GM19035 (cell line): ENCODE results near the gene CDKN1A.
A peak's percentile ranks its signal among the peaks of the same experiment; 100 is the strongest.

Experiments used
- ATAC-seq: cut with Tn5 transposase; IDR thresholded peaks from one replicate; pipeline ENCODE4 v1.9.1; 2021; ENCODE audit not compliant: unreplicated experiment

CDKN1A gene

GRCh38 chr6:36677059-36677749, 1.3 kb upstream of the CDKN1A start:
- ATAC-seq = no peak

GRCh38 chr6:36677753-36678487, 594 bp upstream of the CDKN1A start:
- ATAC-seq = no peak

GRCh38 chr6:36679043-36679833, 724 bp downstream of the CDKN1A start:
- ATAC-seq = no peak

DNA sequence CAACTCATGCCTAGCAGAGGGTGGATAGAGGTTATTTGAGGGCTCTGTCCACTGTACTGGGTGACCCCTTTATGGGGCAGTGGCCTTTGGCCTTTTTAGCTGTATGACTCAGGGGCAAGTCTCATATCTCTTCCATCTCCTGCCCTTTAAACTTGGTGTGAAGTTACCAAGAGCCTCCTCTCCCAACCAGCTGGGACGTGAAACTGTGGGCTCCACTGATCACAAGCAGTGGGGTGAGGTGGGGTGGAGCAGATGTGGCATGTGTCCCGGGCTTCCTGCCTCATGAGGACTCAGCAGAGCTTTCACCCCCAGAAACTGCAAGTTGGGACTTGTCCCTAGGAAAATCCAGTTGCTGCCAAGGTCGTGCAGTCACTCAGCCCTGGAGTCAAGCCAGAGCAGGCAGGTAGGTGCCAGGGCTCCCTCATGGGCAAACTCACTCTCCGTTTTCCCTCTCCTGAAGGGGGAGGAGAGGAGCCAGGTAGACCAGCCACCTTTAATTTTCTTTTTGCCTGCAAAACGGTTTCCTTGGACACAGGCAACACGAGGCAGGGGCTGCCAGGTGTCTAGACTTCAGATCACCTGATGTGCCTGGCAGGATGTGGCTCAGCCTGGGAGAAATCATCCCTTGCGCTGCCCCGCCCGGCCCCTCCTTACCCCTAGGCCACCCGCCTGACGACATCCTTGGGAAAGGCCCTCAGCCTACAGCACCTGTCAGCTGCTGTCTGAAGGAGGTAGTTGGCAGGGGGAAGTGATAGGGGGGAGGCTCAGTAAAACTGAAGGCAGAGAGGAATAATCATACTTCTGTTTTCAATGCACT, 4.0 kb downstream of the CDKN1A start:
- ATAC-seq = no peak

DNA sequence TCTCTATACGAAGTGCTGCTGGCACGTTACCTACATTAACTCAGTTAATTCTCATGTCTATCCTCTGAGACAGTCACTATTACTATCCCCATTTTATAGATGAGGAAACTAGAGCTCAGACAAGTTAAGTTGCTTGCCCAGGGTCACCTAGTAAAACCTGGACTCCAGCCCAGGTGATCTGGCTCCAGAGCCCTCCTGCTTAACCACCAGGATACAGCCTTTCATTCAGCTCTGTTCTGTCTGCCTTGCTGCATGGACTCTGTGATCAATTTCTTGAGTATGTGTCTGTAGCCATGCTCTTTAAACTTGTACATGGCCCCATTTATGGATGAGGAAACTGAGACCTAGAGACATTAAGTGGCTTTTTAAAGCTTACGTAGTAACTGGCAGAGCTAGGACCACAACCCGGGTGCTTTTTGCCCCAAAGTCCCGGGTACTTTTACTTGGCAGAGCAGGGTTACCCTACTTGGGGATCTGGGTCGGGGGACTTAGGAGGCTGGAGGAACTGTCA, 4.7 kb downstream of the CDKN1A start:
- no peak for ATAC-seq

GRCh38 chr6:36683656-36684446, 5.3 kb downstream of the CDKN1A start:
- no peak for ATAC-seq

DNA sequence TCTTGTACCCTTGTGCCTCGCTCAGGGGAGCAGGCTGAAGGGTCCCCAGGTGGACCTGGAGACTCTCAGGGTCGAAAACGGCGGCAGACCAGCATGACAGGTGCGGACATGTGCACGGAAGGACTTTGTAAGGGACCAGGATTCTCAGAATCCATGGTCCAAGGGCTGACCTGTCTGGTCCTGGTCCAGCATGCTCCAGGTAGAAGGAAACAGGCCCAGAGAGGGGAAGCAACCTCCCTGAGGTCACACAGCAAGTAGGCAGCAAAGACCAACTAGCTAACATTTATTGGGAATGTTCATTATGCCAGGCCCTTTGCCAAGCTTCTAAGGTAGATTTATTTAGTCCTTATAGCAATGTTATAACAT, 5.9 kb downstream of the CDKN1A start:
- ATAC-seq = no peak

DNA sequence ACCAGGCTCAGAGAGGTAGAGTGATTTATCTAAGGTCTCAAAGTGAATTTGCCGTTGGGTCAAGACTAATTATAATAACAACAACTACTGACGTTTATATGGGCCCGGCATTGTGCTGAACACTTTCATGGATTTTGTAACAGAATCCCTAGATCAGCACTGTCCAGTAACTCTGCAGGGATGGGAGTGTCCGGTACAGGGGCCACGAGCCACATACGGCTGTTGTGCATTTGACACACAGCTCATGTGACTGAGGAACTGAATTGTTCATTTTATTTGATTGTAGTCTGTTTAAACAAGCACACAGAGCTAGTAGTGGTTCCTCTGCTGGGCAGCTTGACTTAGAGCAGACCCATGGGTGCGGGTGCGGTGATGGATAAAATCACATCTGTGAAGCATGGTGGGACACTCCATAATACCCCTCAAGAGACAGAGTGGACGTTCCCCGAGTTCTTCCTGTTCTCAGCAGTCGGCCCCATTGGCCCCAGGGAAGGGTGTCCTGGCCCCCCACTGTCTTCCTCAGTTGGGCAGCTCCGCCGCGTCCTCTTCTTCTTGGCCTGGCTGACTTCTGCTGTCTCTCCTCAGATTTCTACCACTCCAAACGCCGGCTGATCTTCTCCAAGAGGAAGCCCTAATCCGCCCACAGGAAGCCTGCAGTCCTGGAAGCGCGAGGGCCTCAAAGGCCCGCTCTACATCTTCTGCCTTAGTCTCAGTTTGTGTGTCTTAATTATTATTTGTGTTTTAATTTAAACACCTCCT, 6.8 kb downstream of the CDKN1A start:
- ATAC-seq = no peak

- no peak for ATAC-seq
Measured at GRCh38 chr6:36685926-36686667, 7.6 kb downstream of the CDKN1A start.

DNA sequence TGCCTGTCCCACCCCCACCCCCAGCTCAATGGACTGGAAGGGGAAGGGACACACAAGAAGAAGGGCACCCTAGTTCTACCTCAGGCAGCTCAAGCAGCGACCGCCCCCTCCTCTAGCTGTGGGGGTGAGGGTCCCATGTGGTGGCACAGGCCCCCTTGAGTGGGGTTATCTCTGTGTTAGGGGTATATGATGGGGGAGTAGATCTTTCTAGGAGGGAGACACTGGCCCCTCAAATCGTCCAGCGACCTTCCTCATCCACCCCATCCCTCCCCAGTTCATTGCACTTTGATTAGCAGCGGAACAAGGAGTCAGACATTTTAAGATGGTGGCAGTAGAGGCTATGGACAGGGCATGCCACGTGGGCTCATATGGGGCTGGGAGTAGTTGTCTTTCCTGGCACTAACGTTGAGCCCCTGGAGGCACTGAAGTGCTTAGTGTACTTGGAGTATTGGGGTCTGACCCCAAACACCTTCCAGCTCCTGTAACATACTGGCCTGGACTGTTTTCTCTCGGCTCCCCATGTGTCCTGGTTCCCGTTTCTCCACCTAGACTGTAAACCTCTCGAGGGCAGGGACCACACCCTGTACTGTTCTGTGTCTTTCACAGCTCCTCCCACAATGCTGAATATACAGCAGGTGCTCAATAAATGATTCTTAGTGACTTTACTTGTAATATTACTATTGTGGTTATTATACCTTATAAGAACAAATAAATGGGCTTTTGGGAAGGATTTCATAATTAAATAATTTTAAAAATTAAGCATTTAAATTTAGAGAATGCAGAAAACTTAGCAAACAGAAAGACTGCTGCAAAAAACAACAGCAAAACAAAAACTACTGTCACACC, 8.4 kb downstream of the CDKN1A start:
- no peak for ATAC-seq

- no peak for ATAC-seq
Measured at GRCh38 chr6:36688063-36688738, 9.7 kb downstream of the CDKN1A start.

DNA sequence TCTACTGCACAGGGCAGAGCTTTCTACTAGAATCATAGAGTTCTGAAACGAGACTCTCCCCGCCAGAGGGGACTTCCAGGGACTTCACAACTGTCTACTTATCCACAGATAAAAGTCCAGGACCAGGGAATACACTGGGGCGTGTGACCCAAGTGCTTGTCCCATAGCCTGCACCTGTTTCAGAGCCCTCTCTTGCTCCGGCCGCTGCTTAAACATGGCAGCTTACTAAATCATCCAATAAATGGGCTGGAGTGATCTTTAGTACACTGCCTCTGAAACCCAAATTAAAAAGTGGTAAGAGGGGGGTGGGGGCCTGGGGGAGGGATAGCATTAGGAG, 10.2 kb downstream of the CDKN1A start:
- no peak for ATAC-seq

GRCh38 chr6:36691011-36691410, 12.5 kb downstream of the CDKN1A start:
- no peak for ATAC-seq

DNA sequence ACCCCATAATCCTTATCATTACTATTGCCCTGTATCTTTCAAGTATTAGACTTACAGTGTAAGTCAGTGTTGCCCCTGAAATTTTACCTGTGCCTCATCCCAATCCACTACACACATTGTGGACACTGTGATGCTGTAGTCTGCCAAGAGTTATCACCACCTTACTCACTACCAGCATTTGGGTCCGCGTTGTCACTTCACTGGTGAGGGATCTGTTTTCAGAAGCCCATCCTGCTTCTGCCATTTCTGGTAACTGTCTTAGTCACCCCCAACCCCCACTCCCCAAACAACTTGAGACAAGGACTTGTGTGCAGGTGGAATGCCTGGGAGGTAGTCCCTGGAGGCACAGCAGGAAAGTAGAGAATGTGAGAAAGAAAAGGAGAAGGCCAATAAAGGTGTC, 13.1 kb downstream of the CDKN1A start:
- ATAC-seq = no peak

- ATAC-seq = peak; percentile 51
Measured at GRCh38 chr6:36692220-36692619, 13.7 kb downstream of the CDKN1A start.

- ATAC-seq = no peak
Measured at GRCh38 chr6:36692861-36693702, 14.6 kb downstream of the CDKN1A start.
